NB4 (cell line): ENCODE data around the gene VCX2.

Experiments
- MAX ChIP-seq: IDR thresholded peaks from 2 replicates; pipeline ENCODE4 v1.6.1; 2011; ENCODE audit warnings: low read depth, low read length
- POLR2A ChIP-seq: IDR thresholded peaks from 2 replicates; pipeline ENCODE4 v1.6.1; 2011; ENCODE audit warnings: mild to moderate bottlenecking; ENCODE audit not compliant: insufficient read length; ENCODE audit errors: extremely low read depth
- TF ChIP-seq, protein P1 (sequence below): IDR thresholded peaks from one replicate; pipeline ENCODE4 v1.5.1; 2012; ENCODE audit warnings: low read depth, low read length

DNA sequence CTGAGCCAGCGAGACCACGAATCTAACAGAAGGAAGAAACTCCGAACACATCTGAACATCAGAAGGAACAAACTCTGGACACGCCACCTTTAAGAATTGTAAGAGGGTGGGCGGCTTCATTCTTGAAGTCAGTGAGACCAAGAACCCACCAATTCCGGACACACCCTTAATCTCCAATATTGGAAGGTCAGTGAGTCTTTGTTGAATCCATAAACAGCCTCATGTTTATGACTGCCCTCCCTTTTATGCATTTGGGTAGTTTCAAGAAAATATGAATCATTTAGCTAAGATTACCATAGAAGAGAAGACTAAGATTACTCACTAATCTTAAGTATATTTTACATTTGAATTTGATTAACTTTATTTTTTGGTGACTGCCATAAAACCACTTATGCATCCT lies 48.5 kb downstream of the VCX2 start:
- TF ChIP-seq, protein P1, sequence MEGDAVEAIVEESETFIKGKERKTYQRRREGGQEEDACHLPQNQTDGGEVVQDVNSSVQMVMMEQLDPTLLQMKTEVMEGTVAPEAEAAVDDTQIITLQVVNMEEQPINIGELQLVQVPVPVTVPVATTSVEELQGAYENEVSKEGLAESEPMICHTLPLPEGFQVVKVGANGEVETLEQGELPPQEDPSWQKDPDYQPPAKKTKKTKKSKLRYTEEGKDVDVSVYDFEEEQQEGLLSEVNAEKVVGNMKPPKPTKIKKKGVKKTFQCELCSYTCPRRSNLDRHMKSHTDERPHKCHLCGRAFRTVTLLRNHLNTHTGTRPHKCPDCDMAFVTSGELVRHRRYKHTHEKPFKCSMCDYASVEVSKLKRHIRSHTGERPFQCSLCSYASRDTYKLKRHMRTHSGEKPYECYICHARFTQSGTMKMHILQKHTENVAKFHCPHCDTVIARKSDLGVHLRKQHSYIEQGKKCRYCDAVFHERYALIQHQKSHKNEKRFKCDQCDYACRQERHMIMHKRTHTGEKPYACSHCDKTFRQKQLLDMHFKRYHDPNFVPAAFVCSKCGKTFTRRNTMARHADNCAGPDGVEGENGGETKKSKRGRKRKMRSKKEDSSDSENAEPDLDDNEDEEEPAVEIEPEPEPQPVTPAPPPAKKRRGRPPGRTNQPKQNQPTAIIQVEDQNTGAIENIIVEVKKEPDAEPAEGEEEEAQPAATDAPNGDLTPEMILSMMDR = no peak
- TF ChIP-seq MAX = no peak
- no peak for TF ChIP-seq POLR2A
